A549 (cell line): Measurements from ENCODE around the gene PTPN14.

Experiments
- CTCF ChIP-seq: fragments of >200 bp; sonication (Bioruptor Twin); formaldehyde crosslinking; IDR thresholded peaks from 3 replicates; pipeline ENCODE4 v1.5.1; 2016
- SMC3 ChIP-seq: fragments of >200 bp; sonication (Bioruptor Twin); formaldehyde crosslinking; IDR thresholded peaks from 3 replicates; pipeline ENCODE4 v1.6.1; 2018; ENCODE audit warnings: inconsistent platforms

- TF ChIP-seq CTCF = no peak
- TF ChIP-seq SMC3 = no peak
Measured at GRCh38 chr1:214317734-214318133, 233.7 kb downstream of the PTPN14 start.
